AG09309 (cell line): ENCODE results near the gene MZB1.

Source experiments
- DNase-seq: peaks from one replicate; pipeline ENCODE4 v3.0.0-alpha.2; 2010; ENCODE audit warnings: low read depth
- H3K4me3 ChIP-seq: 2 replicates; pipeline ENCODE4 v1.5.1; 2011; ENCODE audit warnings: mild to moderate bottlenecking, low read depth, low read length, moderate library complexity; ENCODE audit not compliant: control insufficient read depth
- CTCF ChIP-seq: IDR thresholded peaks from 2 replicates; pipeline ENCODE4 v1.5.1; 2011; ENCODE audit warnings: mild to moderate bottlenecking, low read depth, low read length, inconsistent platforms; ENCODE audit not compliant: insufficient read depth, control insufficient read depth; ENCODE audit errors: missing control alignments

The MZB1 gene

GRCh38 chr5:139426203-139426885 is 36.6 kb upstream of the MZB1 start:
- no peak for TF ChIP-seq CTCF
- DNase-seq: peak; percentile 46

GRCh38 chr5:139425497-139425896 is 35.8 kb upstream of the MZB1 start:
- no peak for TF ChIP-seq CTCF
- no peak for DNase-seq
- H3K4me3 ChIP-seq: no peak overlapping the region

More at GRCh38 chr5:139426203-139426885, 36.6 kb upstream of the MZB1 start:
- no peak overlapping the region for H3K4me3 ChIP-seq

GRCh38 chr5:139422307-139422893 is 32.7 kb upstream of the MZB1 start:
- H3K4me3 ChIP-seq: no peak overlapping the region
- TF ChIP-seq CTCF: peak; percentile 76
- peak; percentile 31 for DNase-seq

GRCh38 chr5:139419226-139420192 is 29.8 kb upstream of the MZB1 start:
- no peak for TF ChIP-seq CTCF
- H3K4me3 ChIP-seq: no peak overlapping the region
- DNase-seq: no peak

GRCh38 chr5:139418793-139419192 is 29.1 kb upstream of the MZB1 start:
- DNase-seq: no peak
- TF ChIP-seq CTCF: no peak
- H3K4me3 ChIP-seq: no peak overlapping the region

- no peak for DNase-seq
- no peak overlapping the region for H3K4me3 ChIP-seq
- TF ChIP-seq CTCF: no peak
Measured at GRCh38 chr5:139417214-139417613, 27.5 kb upstream of the MZB1 start.
